GM21447 (cell line): Measurements from ENCODE around the gene RAB18.
"Not testable (repeated sequence)": the region's sequence is repeated elsewhere in the genome, so short reads cannot be mapped to it uniquely, and the experiment has no call there.

Source experiments
- ATAC-seq: cut with Tn5 transposase; IDR thresholded peaks from one replicate; pipeline ENCODE4 v1.9.1; 2021; ENCODE audit not compliant: unreplicated experiment

RAB18 gene

DNA sequence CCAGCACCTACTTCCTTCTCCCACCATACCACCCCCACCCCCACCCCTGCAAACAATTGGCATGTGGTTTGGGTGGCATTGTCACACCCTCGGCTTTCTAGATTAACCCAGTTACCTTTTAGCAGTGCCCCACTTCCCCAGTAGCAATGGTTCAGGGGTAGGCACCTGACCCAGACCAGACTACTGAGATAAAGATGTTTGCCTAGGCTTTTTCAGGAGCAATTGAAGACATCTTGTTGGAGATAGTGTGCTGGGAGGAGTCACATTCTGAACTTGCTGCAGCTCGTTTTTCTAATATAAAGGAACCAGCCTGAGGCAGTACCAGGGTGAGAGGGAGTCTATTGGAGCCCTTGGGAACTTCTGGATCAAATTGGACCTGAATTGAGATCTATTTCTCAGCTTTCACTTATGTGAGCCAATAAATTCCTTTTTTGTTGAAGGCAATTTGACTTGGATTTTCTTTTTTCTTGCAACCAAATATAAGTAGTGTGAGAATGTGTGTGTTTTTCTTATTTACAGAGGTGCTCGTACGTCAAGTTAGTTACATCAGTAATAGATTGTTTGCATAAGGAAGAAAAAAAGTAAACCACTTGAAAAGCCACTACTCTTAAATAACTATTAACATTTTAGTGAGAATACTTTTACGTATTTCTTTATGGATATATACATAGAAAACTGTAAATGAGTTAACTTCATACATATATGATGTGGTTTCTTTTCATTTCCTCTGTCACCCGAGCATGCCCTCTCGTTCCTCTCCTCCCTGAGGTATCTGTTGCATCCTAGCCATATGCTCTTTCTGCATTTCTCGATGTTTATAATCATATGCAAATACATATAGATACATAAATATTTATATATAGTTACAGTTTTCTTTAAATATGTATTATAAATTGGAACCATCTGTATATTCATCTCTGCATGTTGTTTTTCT, 38.0 kb downstream of the RAB18 start:
- ATAC-seq, result no peak

DNA sequence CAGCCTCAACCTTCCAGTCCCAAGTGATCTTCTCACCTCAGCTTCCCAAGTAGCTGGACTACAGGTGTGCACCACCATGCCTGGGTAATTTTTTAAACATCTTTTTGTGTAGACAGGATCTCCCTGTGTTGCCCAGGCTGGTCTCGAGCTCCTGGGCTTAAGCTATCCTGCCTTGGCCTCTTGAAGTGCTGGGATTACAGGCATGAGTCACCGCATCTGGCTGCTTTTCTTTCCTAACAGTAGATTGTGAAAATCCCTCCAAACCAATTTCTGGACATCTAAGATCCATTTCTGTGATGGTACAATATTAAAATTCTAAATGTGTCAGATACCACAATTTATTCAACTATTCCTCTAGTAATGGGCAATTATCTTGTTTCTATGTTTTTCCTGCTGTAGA, 38.7 kb downstream of the RAB18 start:
- no peak for ATAC-seq

DNA sequence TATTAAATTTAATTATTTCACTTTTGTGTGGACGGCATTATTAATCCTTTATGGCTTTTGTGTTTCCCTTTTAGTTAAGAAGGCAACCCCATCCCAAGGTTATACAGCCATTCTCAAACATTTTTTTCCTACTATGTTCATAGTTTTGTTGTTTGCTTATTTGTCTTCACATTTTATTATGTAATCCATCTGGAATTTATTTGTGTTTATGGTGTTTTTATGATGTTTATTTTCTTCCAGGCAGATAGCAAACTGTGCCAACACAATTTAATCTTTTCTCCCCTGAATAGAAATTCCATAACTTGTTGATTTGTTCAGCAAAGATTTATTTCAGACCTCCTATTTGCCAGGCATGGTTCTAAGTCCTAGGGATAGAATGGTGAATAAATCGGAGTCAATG, 42.9 kb downstream of the RAB18 start:
- ATAC-seq, result no peak

DNA sequence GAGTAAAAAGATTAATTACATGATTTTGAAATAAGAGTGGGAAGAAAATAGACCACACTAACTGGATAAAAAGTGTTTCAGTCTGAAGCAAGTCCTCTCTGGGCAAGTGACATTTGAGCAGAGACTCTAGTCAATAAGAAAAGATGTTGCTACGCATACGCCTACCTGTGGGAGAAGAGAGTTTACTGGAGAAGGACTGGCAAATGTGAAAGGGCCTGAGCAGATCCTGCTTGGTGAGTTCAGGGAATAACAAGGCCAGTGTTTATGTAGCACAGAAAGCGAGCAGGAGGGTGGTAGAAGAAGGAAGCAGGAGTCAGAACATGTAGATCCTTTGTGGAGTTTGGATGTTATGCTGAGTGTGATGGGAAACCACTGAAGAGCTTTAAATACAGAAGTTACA, 43.4 kb downstream of the RAB18 start:
- no peak for ATAC-seq

DNA sequence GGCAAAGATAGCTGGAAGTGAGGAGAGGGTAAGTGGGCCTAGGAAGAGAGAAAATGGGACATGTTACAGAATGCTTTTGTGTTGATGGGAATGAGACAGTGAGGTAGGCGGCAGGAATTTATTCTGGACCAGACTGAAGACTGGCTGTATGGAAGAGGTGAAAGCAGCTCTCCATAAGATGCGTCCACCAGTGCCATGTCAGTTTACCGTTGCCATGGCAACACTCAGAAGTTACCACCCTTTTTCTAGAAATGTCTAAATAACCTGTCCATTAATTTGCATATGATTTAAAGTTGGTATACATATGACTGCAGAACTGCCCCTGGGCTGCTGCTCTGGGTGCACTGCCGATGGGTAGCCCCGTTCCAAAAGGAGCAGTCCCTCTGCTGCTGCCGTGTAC, 46.7 kb downstream of the RAB18 start:
- no peak for ATAC-seq

DNA sequence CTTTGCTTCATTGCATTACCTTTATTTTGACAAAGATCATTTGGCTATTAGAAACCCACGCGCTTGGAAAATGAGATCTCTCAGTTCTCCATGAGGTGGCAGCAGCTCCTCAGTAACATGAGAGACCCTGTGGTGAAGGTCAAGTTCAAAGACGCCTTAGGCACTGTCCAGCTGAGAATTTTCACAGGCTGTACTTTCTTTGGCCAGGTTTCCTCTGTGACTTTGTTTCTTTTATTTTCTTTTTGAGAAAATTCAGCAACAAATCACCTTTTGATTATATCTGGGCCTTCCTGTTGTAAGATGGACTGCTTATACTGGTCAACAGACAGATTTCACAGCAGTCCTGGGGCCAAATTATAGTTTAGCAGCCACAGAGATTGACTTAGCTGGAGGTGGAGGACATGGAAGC, 54.5 kb downstream of the RAB18 start:
- ATAC-seq, result peak; percentile 75

DNA sequence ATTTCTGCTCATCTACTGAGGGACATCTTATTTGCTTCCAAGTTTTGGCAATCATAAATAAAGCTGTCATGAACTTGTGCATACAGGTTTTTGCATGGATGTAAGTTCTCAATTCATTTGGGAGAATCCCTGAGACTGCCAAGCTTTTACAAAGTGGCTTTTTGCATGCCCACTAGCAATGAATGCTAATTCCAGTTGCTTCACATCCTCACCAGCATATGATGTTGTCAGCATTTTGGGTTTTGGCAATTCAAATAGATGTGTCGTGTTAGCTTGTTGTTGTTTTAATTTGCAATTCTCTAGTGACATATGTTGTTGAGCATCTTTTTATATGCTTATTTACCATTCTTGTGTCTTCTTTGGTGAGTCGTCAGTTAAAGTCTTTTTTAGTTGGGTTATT, 57.2 kb downstream of the RAB18 start:
- ATAC-seq, result no peak

DNA sequence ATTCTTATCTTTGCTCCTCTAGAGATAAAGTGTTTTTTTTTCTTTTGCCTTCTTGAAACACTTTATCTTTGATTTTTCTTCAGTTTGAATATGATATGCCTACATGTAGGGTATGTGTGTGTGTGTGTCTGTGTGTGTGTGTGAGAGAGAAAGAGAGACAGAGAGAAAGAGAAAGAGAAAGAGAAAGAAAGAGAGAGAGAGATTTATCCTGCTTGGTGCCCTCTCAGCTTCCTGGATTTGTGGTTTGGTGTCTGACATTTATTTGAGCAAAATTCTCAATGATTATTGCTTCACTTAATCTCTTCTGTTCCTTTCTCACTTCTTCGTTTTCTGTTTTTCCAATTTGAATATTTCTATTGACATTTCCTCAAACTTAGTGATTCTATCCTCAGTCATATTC, 60.3 kb downstream of the RAB18 start:
- no peak for ATAC-seq

DNA sequence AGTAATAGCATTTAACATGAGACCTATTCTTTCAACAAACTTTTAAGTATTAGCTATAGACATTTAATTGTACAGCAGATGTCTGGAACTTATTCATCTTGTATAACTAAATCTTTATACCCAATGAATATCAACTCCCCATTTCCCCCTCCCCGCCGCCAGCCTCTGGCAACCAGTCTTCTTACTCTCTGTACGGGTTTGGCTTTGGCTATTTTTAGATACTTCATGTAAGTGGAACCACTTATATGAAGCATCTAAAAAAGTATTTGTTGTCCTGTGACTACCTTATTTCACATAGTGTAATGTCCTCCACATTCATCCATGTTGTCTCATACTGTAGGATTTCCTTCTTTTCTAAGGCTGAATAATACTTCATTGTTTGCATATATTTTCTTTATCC, 60.8 kb downstream of the RAB18 start:
- no peak for ATAC-seq

DNA sequence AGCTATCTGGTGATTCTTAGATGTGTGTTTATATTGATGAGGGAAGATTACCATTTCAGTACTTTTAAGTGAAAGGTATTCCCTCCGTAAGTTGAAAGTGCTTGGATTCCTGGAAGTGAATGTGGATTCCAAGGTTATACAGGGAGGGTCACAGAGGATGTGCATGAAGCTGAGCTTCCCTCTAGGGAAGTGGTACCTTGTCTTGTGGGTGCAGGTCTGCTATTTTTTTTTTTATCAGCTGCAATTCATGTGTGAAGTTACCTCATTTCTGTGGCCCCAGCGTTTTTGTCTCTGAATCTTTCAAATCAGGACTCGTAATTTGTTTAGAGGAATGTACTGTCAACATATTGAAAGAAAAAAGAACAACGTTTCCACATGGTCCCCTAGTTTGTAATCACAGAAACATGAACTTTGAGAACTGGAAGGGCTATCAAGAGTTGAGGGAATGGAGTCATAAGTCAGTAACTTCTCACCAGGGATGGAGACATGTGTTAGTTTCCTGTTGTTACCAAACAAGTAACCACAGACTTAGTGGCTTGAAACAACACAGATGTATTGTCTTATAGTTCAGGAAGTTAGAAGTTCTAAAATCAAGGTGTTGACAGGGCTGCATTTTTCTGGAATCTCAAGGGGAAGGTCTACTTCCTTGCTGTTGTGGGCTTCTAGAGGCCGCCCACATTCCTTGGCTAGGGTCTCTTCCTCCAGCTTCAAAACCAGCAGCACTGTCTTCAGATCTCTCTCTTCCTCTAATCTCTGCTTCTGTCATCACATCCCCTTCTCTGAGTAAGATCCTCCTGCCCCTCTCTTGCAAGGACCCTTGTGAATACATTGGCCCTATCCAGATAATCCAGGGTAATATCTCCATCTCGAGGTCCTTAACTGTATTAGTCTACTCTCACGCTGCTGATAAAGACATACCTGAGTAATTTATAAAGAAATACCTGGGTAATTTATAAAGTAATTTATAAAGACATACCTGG, 64.4 kb downstream of the RAB18 start:
- no peak for ATAC-seq

DNA sequence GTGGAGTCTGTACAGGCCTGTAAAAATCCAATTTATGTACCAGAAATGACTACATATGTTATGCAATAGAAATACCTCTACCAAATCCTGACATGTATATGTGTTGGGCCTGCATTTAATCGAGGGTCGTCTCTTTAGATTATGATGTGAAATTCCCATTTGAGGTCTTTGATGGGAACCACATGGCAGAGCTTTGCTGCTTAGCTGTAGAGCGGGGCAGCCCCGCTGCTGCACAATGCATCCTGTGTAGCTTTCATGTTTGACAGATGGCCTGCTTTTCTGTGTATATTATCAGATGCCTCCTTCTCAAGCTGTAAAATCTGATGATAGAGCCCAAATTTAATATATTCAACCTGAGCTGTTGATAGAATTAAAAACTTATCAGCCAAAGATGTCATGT, 65.8 kb downstream of the RAB18 start:
- ATAC-seq, result no peak

DNA sequence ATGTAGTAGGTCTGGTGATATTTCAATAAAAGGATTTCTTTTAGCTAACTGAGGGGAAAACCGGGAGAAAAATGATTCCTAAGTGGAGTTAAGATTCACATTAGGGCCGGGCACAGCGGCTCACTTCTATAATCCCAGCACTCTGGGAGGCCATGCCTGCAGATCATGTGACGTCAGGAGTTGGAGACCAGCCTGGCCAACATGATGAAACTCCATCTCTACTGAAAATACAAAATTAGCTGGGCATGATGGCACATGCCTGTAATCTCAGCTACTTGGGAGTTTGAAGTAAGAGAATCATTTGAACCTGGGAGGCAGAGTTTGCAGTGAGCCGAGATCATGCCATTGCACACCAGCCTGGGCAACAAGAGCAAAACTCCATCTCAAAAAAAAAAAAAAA, 72.9 kb downstream of the RAB18 start:
- not testable (repeated sequence) for ATAC-seq

DNA sequence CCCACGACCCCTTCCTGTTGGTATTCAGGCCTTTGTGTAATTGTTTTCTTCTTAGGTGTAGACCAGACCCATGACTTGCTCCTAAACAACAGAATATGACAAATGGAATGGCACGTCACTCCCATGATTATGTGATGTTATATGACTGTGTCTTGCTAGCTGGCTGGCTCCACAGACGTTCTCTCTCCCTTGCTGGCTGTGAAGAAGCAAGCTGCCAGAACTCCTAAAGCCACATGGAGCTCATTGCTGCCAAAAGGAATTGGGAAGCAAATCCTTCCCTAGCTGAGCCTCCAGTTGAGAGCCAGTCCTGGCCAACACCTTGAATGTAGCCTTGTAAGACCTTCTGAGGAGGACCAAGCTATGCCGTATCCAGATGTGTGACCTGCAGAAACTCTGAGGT, 74.2 kb downstream of the RAB18 start:
- ATAC-seq, result no peak

DNA sequence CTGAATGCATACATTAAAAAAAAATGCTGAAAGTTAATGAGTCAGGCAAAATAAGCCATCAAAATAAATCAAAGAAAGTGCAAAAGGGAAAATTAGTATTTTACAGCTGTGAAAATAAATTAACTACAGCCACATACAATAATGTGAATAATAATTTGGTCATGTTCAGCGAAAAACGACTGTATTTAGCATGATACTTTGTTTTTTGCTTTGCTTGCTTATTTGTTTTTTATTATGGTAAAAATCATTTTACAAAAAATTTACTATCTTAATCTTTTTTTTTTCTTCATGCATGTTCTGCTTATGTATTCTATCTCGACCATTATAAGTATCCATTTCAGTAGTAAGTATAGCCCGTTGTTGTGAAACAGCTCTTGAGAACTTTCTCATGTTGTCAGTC, 77.1 kb downstream of the RAB18 start:
- ATAC-seq, result no peak

DNA sequence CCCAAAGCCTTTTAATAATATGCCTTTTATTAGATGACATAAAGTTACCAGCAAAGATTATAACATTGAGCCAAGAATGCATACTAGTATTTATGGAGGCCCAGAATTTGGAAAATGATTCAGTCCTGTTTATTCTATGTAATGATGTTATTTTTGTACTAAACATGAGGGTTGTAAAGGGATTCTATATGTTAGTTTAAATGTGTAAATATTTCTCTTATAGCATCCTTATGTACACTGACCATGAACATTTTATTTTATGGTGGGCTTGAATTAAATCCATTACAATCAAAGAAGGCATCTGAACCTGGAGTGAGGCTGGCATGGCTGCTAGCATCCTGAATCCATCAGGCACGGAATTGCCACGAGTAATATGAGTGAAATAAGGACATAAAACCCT, 80.2 kb downstream of the RAB18 start:
- ATAC-seq, result no peak
